HEK293 (cell line): ENCODE measurements around the gene WDR7.

Experiments used
- CTCF ChIA-PET: fragments of 350-600 bp; formaldehyde crosslinking; extraction: SDS; loops from one replicate; lab custom pipeline; 2021; ENCODE audit warnings: antibody characterized with exemption; lab: Yijun Ruan, JAX
- POLR2A ChIA-PET: fragments of 300-600 bp; formaldehyde crosslinking; extraction: SDS; loops from one replicate; lab custom pipeline; 2020; ENCODE audit warnings: antibody characterized with exemption, inconsistent platforms; lab: Yijun Ruan, JAX
- H3K27ac ChIP-seq: fragments of 200-500 bp; sonication (Bioruptor generic); 2 replicates; pipeline ENCODE4 v1.5.1; 2014; ENCODE audit warnings: low read depth, low read length, control low read depth, inconsistent platforms; ENCODE audit errors: extremely low read depth
- H3K36me3 ChIP-seq, 2 experiments: fragments of 200-500 bp in 1 of 2; sonication (Bioruptor generic) in 1 of 2; 1 replicate in 1 of 2; 2 replicates in 1 of 2; pipeline ENCODE4 v1.5.1; 2014 to 2017; ENCODE audit warnings: inconsistent platforms in 2 of 2, low read length in 2 of 2; ENCODE audit not compliant: control insufficient read depth in 2 of 2, insufficient read depth in 1 of 2
- H3K4me1 ChIP-seq: fragments of 200-500 bp; sonication (Bioruptor generic); 2 replicates; pipeline ENCODE4 v1.5.1; 2014; ENCODE audit warnings: mild to moderate bottlenecking, low read length, inconsistent platforms; ENCODE audit not compliant: control insufficient read depth, insufficient read depth
- H3K4me3 ChIP-seq: 2 replicates; pipeline ENCODE4 v1.5.1; 2011; ENCODE audit warnings: low read depth, mild to moderate bottlenecking, control low read depth, low read length, moderate library complexity
- H3K9me3 ChIP-seq: fragments of 200-500 bp; sonication (Bioruptor generic); 2 replicates; pipeline ENCODE4 v1.5.1; 2014; ENCODE audit warnings: low read depth, low read length, inconsistent platforms; ENCODE audit not compliant: control insufficient read depth, insufficient read depth
- GFI1B ChIP-seq: fragments of 450-650 bp; formaldehyde crosslinking; IDR thresholded peaks from 2 replicates; pipeline ENCODE4 v1.5.1; 2016; ENCODE audit warnings: missing biosample characterization, missing genetic modification characterization
- HOXC10 ChIP-seq: sonication (generic); formaldehyde crosslinking; IDR thresholded peaks from 2 replicates; pipeline ENCODE4 v1.8.1; 2023; ENCODE audit warnings: mild to moderate bottlenecking, missing genetic modification reagents
- SALL2 ChIP-seq: fragments of 450-650 bp; formaldehyde crosslinking; IDR thresholded peaks from 2 replicates; pipeline ENCODE4 v1.5.0; 2017; ENCODE audit warnings: missing biosample characterization, mild to moderate bottlenecking, missing genetic modification characterization, borderline replicate concordance
- SP7 ChIP-seq: fragments of 450-650 bp; formaldehyde crosslinking; IDR thresholded peaks from 2 replicates; pipeline ENCODE4 v1.5.1; 2016; ENCODE audit warnings: missing biosample characterization, missing genetic modification characterization
- YY2 ChIP-seq: fragments of 450-650 bp; formaldehyde crosslinking; IDR thresholded peaks from 2 replicates; pipeline ENCODE4 v1.5.1; 2016; ENCODE audit warnings: missing biosample characterization, missing genetic modification characterization
- ZBTB11 ChIP-seq: fragments of 450-650 bp; formaldehyde crosslinking; conservative IDR thresholded peaks from 2 replicates; pipeline ENCODE4 v1.5.1; 2016; ENCODE audit warnings: low read depth, missing biosample characterization, missing genetic modification characterization
- ZBTB48 ChIP-seq: fragments of 450-650 bp; formaldehyde crosslinking; IDR thresholded peaks from 2 replicates; pipeline ENCODE4 v1.5.1; 2016; ENCODE audit warnings: missing biosample characterization, missing genetic modification characterization
- ZFHX2 ChIP-seq: fragments of 450-650 bp; formaldehyde crosslinking; conservative IDR thresholded peaks from 2 replicates; pipeline ENCODE4 v1.5.1; 2016; ENCODE audit warnings: missing biosample characterization, missing genetic modification characterization
- ZFP37 ChIP-seq: fragments of 450-650 bp; formaldehyde crosslinking; IDR thresholded peaks from 2 replicates; pipeline ENCODE4 v1.5.1; 2016; ENCODE audit warnings: missing biosample characterization, missing genetic modification characterization
- ZNF121 ChIP-seq: fragments of 450-650 bp; formaldehyde crosslinking; IDR thresholded peaks from 2 replicates; pipeline ENCODE4 v1.5.1; 2016; ENCODE audit warnings: missing biosample characterization, missing genetic modification characterization
- ZNF221 ChIP-seq: fragments of 450-650 bp; formaldehyde crosslinking; IDR thresholded peaks from 2 replicates; pipeline ENCODE4 v1.5.1; 2017; ENCODE audit warnings: missing biosample characterization, missing genetic modification characterization, borderline replicate concordance
- ZNF223 ChIP-seq: fragments of 450-650 bp; formaldehyde crosslinking; IDR thresholded peaks from 2 replicates; pipeline ENCODE4 v1.5.1; 2016; ENCODE audit warnings: missing biosample characterization, missing genetic modification characterization
- ZNF23 ChIP-seq: fragments of 450-650 bp; formaldehyde crosslinking; IDR thresholded peaks from 2 replicates; pipeline ENCODE4 v1.5.1; 2016; ENCODE audit warnings: missing biosample characterization, missing genetic modification characterization, borderline replicate concordance
- ZNF239 ChIP-seq: fragments of 450-650 bp; formaldehyde crosslinking; IDR thresholded peaks from 2 replicates; pipeline ENCODE4 v1.5.1; 2016; ENCODE audit warnings: missing biosample characterization, missing genetic modification characterization
- ZNF248 ChIP-seq: fragments of 450-650 bp; formaldehyde crosslinking; IDR thresholded peaks from 2 replicates; pipeline ENCODE4 v1.5.1; 2017; ENCODE audit warnings: missing biosample characterization, missing genetic modification characterization
- ZNF280D ChIP-seq: fragments of 450-650 bp; formaldehyde crosslinking; IDR thresholded peaks from 2 replicates; pipeline ENCODE4 v1.5.1; 2016; ENCODE audit warnings: missing biosample characterization, missing genetic modification characterization
- ZNF391 ChIP-seq: fragments of 450-650 bp; formaldehyde crosslinking; IDR thresholded peaks from 2 replicates; pipeline ENCODE4 v1.5.1; 2016; ENCODE audit warnings: low read depth, missing biosample characterization, missing genetic modification characterization, borderline replicate concordance
- ZNF48 ChIP-seq: fragments of 450-650 bp; formaldehyde crosslinking; IDR thresholded peaks from 2 replicates; pipeline ENCODE4 v1.5.1; 2016; ENCODE audit warnings: missing biosample characterization, missing genetic modification characterization
- ZNF510 ChIP-seq: fragments of 450-650 bp; formaldehyde crosslinking; IDR thresholded peaks from 2 replicates; pipeline ENCODE4 v1.5.1; 2018; ENCODE audit warnings: mild to moderate bottlenecking, missing genetic modification characterization, missing biosample characterization; ENCODE audit not compliant: insufficient replicate concordance
- ZNF544 ChIP-seq: fragments of 450-650 bp; formaldehyde crosslinking; IDR thresholded peaks from 2 replicates; pipeline ENCODE4 v1.5.0; 2017; ENCODE audit warnings: missing biosample characterization, missing genetic modification characterization
- ZNF549 ChIP-seq: fragments of 450-650 bp; IDR thresholded peaks from 2 replicates; pipeline ENCODE4 v1.5.1; 2018; ENCODE audit warnings: missing biosample characterization, missing genetic modification characterization, mild to moderate bottlenecking, inconsistent platforms, moderate library complexity
- ZNF621 ChIP-seq: fragments of 450-650 bp; formaldehyde crosslinking; IDR thresholded peaks from 2 replicates; pipeline ENCODE4 v1.5.1; 2017; ENCODE audit warnings: missing biosample characterization, missing genetic modification characterization
- ZNF664 ChIP-seq: fragments of 450-650 bp; formaldehyde crosslinking; IDR thresholded peaks from 2 replicates; pipeline ENCODE4 v1.5.1; 2016; ENCODE audit warnings: missing biosample characterization, missing genetic modification characterization
- ZNF707 ChIP-seq: fragments of 450-650 bp; formaldehyde crosslinking; IDR thresholded peaks from 2 replicates; pipeline ENCODE4 v1.5.1; 2016; ENCODE audit warnings: missing biosample characterization, missing genetic modification characterization
- ZNF777 ChIP-seq: fragments of 450-650 bp; formaldehyde crosslinking; IDR thresholded peaks from 2 replicates; pipeline ENCODE4 v1.5.1; 2017; ENCODE audit warnings: missing biosample characterization, missing genetic modification characterization, borderline replicate concordance
- ZSCAN23 ChIP-seq: fragments of 450-650 bp; formaldehyde crosslinking; IDR thresholded peaks from 2 replicates; pipeline ENCODE4 v1.5.1; 2016; ENCODE audit warnings: missing biosample characterization, missing genetic modification characterization
- ZSCAN4 ChIP-seq: fragments of 450-650 bp; formaldehyde crosslinking; IDR thresholded peaks from 2 replicates; pipeline ENCODE4 v1.5.1; 2017; ENCODE audit warnings: missing biosample characterization, missing genetic modification characterization

The WDR7 gene

DNA sequence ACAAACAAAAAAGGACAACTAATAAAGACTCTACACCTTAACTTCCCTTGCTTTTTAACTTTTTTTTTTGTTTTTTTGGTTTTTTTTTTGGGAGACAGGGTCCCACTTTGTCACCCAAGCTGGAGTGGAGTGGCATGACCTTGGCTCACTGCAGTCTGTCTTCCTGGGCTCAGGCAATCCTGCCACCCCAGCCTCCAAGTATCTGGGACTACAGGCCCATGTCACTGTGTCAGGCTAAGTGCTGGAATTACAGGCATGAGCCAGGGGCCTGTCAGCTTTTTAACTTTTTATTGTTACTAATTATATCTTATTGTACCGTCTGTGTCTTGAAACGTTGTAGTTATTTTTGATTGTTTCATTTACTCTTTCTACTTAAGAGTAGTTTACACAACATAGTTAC, 25.5 kb downstream of the WDR7 start:
- CTCF ChIA-PET = no interaction called here
- TF ChIP-seq ZNF223 (tag by site-specific recombination) (no peak), ZFP37 (tag by site-specific recombination) (no peak), ZNF48 (tag by site-specific recombination) (no peak), ZFHX2 (tag by site-specific recombination) (no peak), ZNF549 (tag by site-specific recombination) (no peak), ZNF248 (tag by site-specific recombination) (no peak), HOXC10 (no peak), ZBTB48 (tag by site-specific recombination) (no peak), ZNF510 (tag by site-specific recombination) (no peak), YY2 (tag by site-specific recombination) (no peak), ZNF121 (tag by site-specific recombination) (no peak)
- Histone ChIP-seq H3K27ac (no peak overlapping the region), H3K4me3 (no peak overlapping the region), H3K9me3 (no peaks in the 10 kb centered on the region), H3K4me1 (no peaks in the 10 kb centered on the region), H3K36me3 (peaks cover 0 to 4% of the 10 kb centered on the region in 2 experiments; a peak in 1 of 3 replicates)
- POLR2A ChIA-PET = no interaction called here

DNA sequence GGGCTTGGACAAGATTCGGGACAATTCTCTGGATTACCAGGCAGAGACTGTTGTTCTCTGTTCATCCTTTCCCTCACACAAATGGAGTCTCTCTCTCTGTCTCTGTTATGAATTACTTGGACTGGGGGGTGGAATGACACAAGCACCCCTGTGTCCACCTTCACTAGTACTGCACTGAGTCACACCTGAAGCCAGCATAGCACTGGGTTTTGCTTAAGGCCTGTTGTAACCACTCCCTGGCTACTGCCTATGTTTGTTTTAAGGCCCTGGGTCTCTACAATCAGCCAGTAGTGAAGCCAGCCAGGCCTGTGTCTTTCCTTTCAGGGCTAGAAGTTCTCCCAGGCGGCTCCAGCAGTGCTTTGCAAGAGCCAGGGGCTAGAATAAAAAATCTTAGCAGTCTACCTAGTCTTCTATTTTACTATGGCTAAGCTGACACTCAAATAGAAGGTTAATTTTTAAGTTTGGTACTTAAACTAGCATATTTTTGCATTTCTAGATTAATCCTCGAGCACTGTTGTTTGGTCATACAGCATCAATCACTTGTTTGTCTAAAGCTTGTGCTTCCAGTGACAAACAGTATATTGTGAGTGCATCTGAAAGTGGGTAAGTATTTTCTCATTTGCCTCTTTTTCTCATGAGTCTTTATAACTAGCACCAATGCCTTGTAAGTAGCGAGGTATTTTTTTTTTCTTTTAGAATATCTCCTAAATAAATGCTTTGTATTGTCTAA, 27.8 kb downstream of the WDR7 start:
- Histone ChIP-seq H3K27ac (no peak overlapping the region), H3K9me3 (no peaks in the 10 kb centered on the region), H3K4me1 (no peaks in the 10 kb centered on the region), H3K4me3 (no peak overlapping the region), H3K36me3 (peaks cover 0 to 6% of the 10 kb centered on the region in 2 experiments; a peak in 1 of 3 replicates)
- TF ChIP-seq ZNF280D = no peak
- TF ChIP-seq SALL2 (tag by site-specific recombination) = no peak
- TF ChIP-seq ZSCAN23 (tag by site-specific recombination) = no peak
- no peak for TF ChIP-seq ZSCAN4
- TF ChIP-seq ZBTB11 (tag by site-specific recombination) = no peak
- TF ChIP-seq ZNF664 (tag by site-specific recombination) = no peak
- TF ChIP-seq SP7 = no peak
- TF ChIP-seq ZNF23 (tag by site-specific recombination) = no peak
- TF ChIP-seq ZNF621 (tag by site-specific recombination) = no peak
- TF ChIP-seq GFI1B = no peak
- TF ChIP-seq ZNF707 = no peak
- no peak for TF ChIP-seq ZNF777 (tag by site-specific recombination)
- no peak for TF ChIP-seq ZNF544 (tag by site-specific recombination)
- no peak for TF ChIP-seq ZNF391 (tag by site-specific recombination)
- TF ChIP-seq ZNF239 (tag by site-specific recombination) = no peak
- no peak for TF ChIP-seq ZNF221 (tag by site-specific recombination)
- TF ChIP-seq ZBTB48 (tag by site-specific recombination) = no peak
- ChIA-PET POLR2A (no interaction called here), CTCF (no interaction called here)
